ENCODE measurements around the gene POLK.

POLK gene

DNA sequence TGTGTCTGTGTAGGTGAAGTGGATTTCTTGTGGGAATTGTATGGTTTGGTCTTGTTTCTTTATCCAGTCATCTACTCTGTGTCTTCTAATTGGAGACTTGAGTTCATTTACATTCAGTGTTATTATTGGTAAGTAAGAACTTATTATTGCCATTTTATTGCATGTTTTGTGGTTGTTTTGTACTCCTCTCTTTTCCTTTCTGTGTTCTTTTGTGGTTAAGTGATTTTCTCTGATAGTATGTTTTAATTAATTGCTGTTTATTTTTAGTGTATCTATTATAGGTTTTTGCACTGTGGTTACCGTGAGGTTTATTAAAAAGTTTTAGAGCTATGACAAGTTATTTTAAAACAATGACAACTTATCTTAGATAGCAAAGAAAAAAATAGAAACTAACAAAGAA lies 8.1 kb downstream of the POLK start:
- no peak overlapping the region for H3K9ac ChIP-seq
- no peak overlapping the region for H3K4me2 ChIP-seq
- peaks cover 33 to 64% (median 52%) of the 10 kb centered on the region in 11 experiments for H3K9me3 ChIP-seq (replicated peaks in 1 of 11)
- no peak overlapping the region for H3K27ac ChIP-seq
- peaks cover 26 to 70% (median 46%) of the 10 kb centered on the region in 11 experiments for H3K36me3 ChIP-seq
- H3K4me3 ChIP-seq, result no peak overlapping the region
- peaks cover 0 to 49% (median 7%) of the 10 kb centered on the region in 10 experiments; a peak in 11 of 20 replicates for H3K4me1 ChIP-seq
- no peak for TF ChIP-seq Cebpa-rat (IDR thresholded peaks at IDR 0.05)
- H4K20me1 ChIP-seq, result peaks cover 0 to 72% (median 0%) of the 10 kb centered on the region in 11 experiments; a peak in 11 of 22 replicates
- no peaks in the 10 kb centered on the region for H3K27me3 ChIP-seq

DNA sequence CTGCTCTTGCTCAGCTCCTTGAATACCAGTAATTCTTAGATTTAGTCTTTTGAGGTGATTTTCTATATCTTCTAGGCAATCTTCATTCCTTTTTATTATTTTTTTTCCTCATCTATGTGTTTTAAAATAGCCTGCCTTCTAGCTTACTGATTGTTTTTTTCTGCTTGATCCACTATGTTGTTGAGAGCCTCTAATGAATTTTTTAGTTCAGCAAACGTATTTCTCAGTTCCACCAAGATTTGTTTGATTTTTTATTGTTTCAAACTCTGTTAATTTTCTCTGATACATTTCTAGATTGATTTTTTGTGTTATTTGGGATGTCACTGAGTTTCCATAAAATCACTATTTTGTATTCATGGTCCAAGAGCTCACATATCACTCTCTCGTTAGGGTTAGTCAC lies 9.5 kb downstream of the POLK start:
- Histone ChIP-seq H3K9ac (no peak overlapping the region), H3K4me3 (no peak overlapping the region; a peak in 1 of 20 replicates), H3K27me3 (no peaks in the 10 kb centered on the region), H3K9me3 (replicated peaks in 1 of 11) (peaks cover 33 to 57% (median 48%) of the 10 kb centered on the region in 11 experiments), H3K36me3 (peaks cover 26 to 56% (median 37%) of the 10 kb centered on the region in 11 experiments), H3K4me2 (no peak overlapping the region), H3K4me1 (peaks cover 0 to 50% (median 8%) of the 10 kb centered on the region in 10 experiments; a peak in 14 of 20 replicates), H3K27ac (no peak overlapping the region), H4K20me1 (peaks cover 0 to 72% (median 0%) of the 10 kb centered on the region in 11 experiments; a peak in 11 of 22 replicates)
- TF ChIP-seq Cebpa-rat (IDR thresholded peaks at IDR 0.05), result no peak

DNA sequence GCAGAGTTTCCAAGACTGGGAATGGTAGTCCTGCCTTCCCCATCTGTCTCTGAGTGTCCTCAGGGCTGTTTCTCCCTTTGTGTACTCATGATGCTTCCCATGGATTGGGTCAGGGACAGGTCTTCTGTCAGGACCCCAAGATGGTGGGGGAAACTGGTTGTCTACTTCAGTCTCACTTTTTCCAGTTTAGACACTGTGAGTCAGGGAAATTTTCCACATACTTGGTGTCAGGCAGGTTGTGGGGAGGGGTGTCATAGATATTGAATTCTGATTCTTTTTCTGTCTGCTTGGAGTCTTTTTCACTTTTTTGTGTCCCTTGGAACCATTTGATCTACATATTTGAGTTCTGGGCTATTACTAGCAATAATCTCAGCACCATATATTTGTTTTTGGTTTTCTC lies 10.3 kb downstream of the POLK start:
- H4K20me1 ChIP-seq, result peaks cover 0 to 72% (median 0%) of the 10 kb centered on the region in 11 experiments; a peak in 11 of 22 replicates
- H3K27ac ChIP-seq, result no peak overlapping the region
- H3K4me1 ChIP-seq, result peaks cover 0 to 50% (median 13%) of the 10 kb centered on the region in 10 experiments; a peak in 13 of 20 replicates

GRCh38 chr5:75522542-75522941 lies 10.9 kb downstream of the POLK start:
- TF ChIP-seq Cebpa-rat (IDR thresholded peaks at IDR 0.05), result no peak
- Histone ChIP-seq H3K27ac (no peak overlapping the region), H4K20me1 (peaks cover 0 to 73% (median 0%) of the 10 kb centered on the region in 11 experiments; a peak in 11 of 22 replicates), H3K9me3 (replicated peaks in 1 of 11) (peaks cover 33 to 53% (median 44%) of the 10 kb centered on the region in 11 experiments), H3K4me3 (no peak overlapping the region), H3K27me3 (no peaks in the 10 kb centered on the region), H3K4me2 (no peak overlapping the region), H3K4me1 (peaks cover 0 to 55% (median 13%) of the 10 kb centered on the region in 10 experiments; a peak in 13 of 20 replicates), H3K9ac (no peak overlapping the region), H3K36me3 (peaks cover 26 to 44% (median 38%) of the 10 kb centered on the region in 11 experiments)

More for the DNA sequence above, 10.3 kb downstream of the POLK start:
- no peak overlapping the region for H3K4me2 ChIP-seq
- H3K9ac ChIP-seq, result no peak overlapping the region
- H3K27me3 ChIP-seq, result no peaks in the 10 kb centered on the region
- no peak for TF ChIP-seq Cebpa-rat (IDR thresholded peaks at IDR 0.05)
- peaks cover 33 to 55% (median 45%) of the 10 kb centered on the region in 11 experiments for H3K9me3 ChIP-seq (replicated peaks in 1 of 11)
- H3K36me3 ChIP-seq, result peaks cover 26 to 47% (median 35%) of the 10 kb centered on the region in 11 experiments
- H3K4me3 ChIP-seq, result peak overlapping the region in 3 of 10 experiments; percentile 5 to 27 (median 5); a peak in 2 of 20 replicates

DNA sequence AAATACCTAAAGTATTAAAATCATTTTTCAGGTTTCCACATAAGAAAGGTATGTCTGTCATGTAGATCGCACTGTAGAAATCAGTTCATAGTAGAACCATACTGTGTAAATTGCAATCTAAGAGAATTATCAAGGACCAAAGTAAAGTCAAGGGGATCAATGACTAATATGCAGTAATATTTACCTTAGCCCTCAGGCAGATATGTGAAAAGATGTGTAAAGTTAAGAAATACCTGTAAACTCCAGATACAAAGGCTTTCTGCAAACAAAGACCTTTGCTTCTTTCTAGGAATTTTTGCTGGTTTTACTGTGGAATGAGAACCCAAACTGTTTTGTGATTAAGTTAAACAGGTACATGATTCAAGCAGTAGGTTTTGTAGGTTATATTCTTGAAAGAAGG lies 11.6 kb downstream of the POLK start:
- H3K4me3 ChIP-seq, result no peak overlapping the region
- H3K4me1 ChIP-seq, result peaks cover 0 to 59% (median 13%) of the 10 kb centered on the region in 10 experiments; a peak in 13 of 20 replicates
- H3K9ac ChIP-seq, result no peak overlapping the region
- H3K27me3 ChIP-seq, result no peaks in the 10 kb centered on the region
- no peak for TF ChIP-seq Cebpa-rat (IDR thresholded peaks at IDR 0.05)
- H3K36me3 ChIP-seq, result peaks cover 24 to 43% (median 38%) of the 10 kb centered on the region in 11 experiments
- H3K9me3 ChIP-seq (replicated peaks in 1 of 11), result peaks cover 33 to 49% (median 40%) of the 10 kb centered on the region in 11 experiments
- peaks cover 0 to 72% (median 0%) of the 10 kb centered on the region in 11 experiments; a peak in 11 of 22 replicates for H4K20me1 ChIP-seq
- peak overlapping the region in 3 of 11 experiments; percentile 34 to 87 (median 84); a peak in 6 of 22 replicates for H3K4me2 ChIP-seq
- H3K27ac ChIP-seq, result no peak overlapping the region

DNA sequence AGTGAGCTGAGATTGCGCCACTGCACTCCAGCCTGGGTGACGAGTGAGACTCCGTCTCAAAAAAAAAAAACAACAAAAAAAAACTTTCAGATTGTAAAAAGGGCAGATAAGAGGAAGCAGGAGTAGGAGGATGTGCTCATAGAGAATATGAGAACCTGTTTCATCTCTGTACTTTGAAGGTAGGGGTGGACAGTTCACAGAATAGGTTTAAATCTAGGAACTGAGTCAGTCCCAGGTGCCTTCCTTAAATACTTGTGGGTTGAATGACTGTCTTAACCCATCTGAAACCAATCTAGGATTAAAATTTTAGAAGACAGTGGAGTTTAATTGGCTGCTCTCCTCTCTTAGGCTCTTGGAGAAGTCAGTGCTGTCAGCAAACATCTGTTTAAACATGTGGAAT lies 12.4 kb downstream of the POLK start:
- Histone ChIP-seq H3K4me1 (peaks cover 0 to 59% (median 13%) of the 10 kb centered on the region in 10 experiments; a peak in 13 of 20 replicates), H3K27me3 (no peaks in the 10 kb centered on the region), H3K9ac (no peak overlapping the region), H4K20me1 (peaks cover 0 to 74% (median 2%) of the 10 kb centered on the region in 11 experiments; a peak in 11 of 22 replicates), H3K4me2 (peak overlapping the region in 4 of 11 experiments; percentile 10 to 87 (median 59); a peak in 6 of 22 replicates), H3K4me3 (no peak overlapping the region), H3K27ac (no peak overlapping the region), H3K9me3 (replicated peaks in 1 of 11) (peaks cover 29 to 44% (median 34%) of the 10 kb centered on the region in 11 experiments), H3K36me3 (peaks cover 21 to 41% (median 35%) of the 10 kb centered on the region in 11 experiments)
- no peak for TF ChIP-seq Cebpa-rat (IDR thresholded peaks at IDR 0.05)

- Histone ChIP-seq H3K9ac (no peak overlapping the region), H3K4me2 (peak overlapping the region in 3 of 11 experiments; percentile 34 to 87 (median 84); a peak in 5 of 22 replicates), H3K36me3 (peaks cover 21 to 41% (median 33%) of the 10 kb centered on the region in 11 experiments), H3K27ac (no peak overlapping the region), H3K4me1 (peaks cover 0 to 59% (median 13%) of the 10 kb centered on the region in 10 experiments; a peak in 13 of 20 replicates), H3K4me3 (no peak overlapping the region), H4K20me1 (peaks cover 0 to 73% (median 5%) of the 10 kb centered on the region in 11 experiments; a peak in 11 of 22 replicates), H3K27me3 (no peaks in the 10 kb centered on the region), H3K9me3 (replicated peaks in 1 of 11) (peaks cover 26 to 38% (median 29%) of the 10 kb centered on the region in 11 experiments)
- TF ChIP-seq Cebpa-rat (IDR thresholded peaks at IDR 0.05), result no peak
These were observed 12.9 kb downstream of the POLK start for GRCh38 chr5:75524591-75524990.

- Histone ChIP-seq H3K4me2 (peak overlapping the region in 5 of 11 experiments; percentile 3 to 87 (median 76); a peak in 8 of 22 replicates), H3K27ac (peak overlapping the region in 3 of 11 experiments; percentile 40 to 68 (median 50); a peak in 5 of 22 replicates), H3K27me3 (no peaks in the 10 kb centered on the region), H3K4me3 (0 out of 20 replicates have a peak overlapping the region, but pooled peaks of 1 of the 10 experiments have one; percentile 21), H3K36me3 (peaks cover 17 to 37% (median 25%) of the 10 kb centered on the region in 11 experiments), H3K9ac (0 out of 22 replicates have a peak overlapping the region, but pooled peaks of 1 of the 11 experiments have one; percentile 17), H3K4me1 (peaks cover 0 to 59% (median 13%) of the 10 kb centered on the region in 10 experiments; a peak in 13 of 20 replicates), H3K9me3 (replicated peaks in 1 of 11) (peaks cover 18 to 31% (median 22%) of the 10 kb centered on the region in 11 experiments), H4K20me1 (peaks cover 0 to 79% (median 5%) of the 10 kb centered on the region in 11 experiments; a peak in 11 of 22 replicates)
- no peak for TF ChIP-seq Cebpa-rat (IDR thresholded peaks at IDR 0.05)
These were observed 13.7 kb downstream of the POLK start for GRCh38 chr5:75525344-75525743.

- Histone ChIP-seq H3K9me3 (replicated peaks in 1 of 11) (peaks cover 11 to 24% (median 14%) of the 10 kb centered on the region in 11 experiments), H3K9ac (peak overlapping the region in 2 of 11 experiments; percentile 17 to 22; a peak in 1 of 22 replicates), H4K20me1 (peaks cover 0 to 84% (median 5%) of the 10 kb centered on the region in 11 experiments; a peak in 11 of 22 replicates), H3K36me3 (peaks cover 10 to 34% (median 18%) of the 10 kb centered on the region in 11 experiments), H3K4me2 (peak overlapping the region in 5 of 11 experiments; percentile 3 to 87 (median 76); a peak in 9 of 22 replicates), H3K27ac (peak overlapping the region in 4 of 11 experiments; percentile 16 to 68 (median 45); a peak in 7 of 22 replicates), H3K4me3 (peak overlapping the region in 2 of 10 experiments; percentile 21 to 23; a peak in 2 of 20 replicates), H3K4me1 (peaks cover 0 to 59% (median 13%) of the 10 kb centered on the region in 10 experiments; a peak in 13 of 20 replicates), H3K27me3 (no peaks in the 10 kb centered on the region)
- no peak for TF ChIP-seq Cebpa-rat (IDR thresholded peaks at IDR 0.05)
These were observed 14.4 kb downstream of the POLK start for GRCh38 chr5:75526070-75526469.
